Small intestine (tissue), 7 donors: ENCODE measurements around the gene ATOH1. TPM values are rescaled to one million over a fixed set of nuclear protein-coding genes. Genes with fewer than 3 reads are reported as not detected.

ENCODE experiments used
- DNase-seq, 2 donors: peaks; one replicate each; pipeline versions ENCODE4 v3.0.0 to v3.0.0-alpha.2; 2013
- FAIRE-seq: peaks from 2 replicates; lab custom pipeline; 2012; peaks lifted over from hg19 to GRCh38; lab: Jason Lieb, UNC
- H3K27ac ChIP-seq, 3 donors: one replicate each; pipeline ENCODE4 v1.5.1; 2013; ENCODE audit warnings: low read length in 2 of 3, mild to moderate bottlenecking in 2 of 3, control low read depth in 1 of 3, inconsistent platforms in 1 of 3, low read depth in 1 of 3, moderate library complexity in 1 of 3
- H3K27me3 ChIP-seq, 3 donors: one replicate each; pipeline ENCODE4 v1.6.1; 2013; ENCODE audit warnings: low read length in 3 of 3, inconsistent platforms in 1 of 3; ENCODE audit not compliant: control insufficient read depth in 3 of 3, insufficient read depth in 3 of 3
- H3K36me3 ChIP-seq, 3 donors: one replicate each; pipeline ENCODE4 v1.6.1; 2013; ENCODE audit warnings: low read length in 3 of 3, inconsistent platforms in 1 of 3, low read depth in 1 of 3, mild to moderate bottlenecking in 1 of 3, moderate library complexity in 1 of 3; ENCODE audit not compliant: control insufficient read depth in 3 of 3, insufficient read depth in 2 of 3
- H3K4me1 ChIP-seq, 3 donors: one replicate each; pipeline ENCODE4 v1.6.1; 2013; ENCODE audit warnings: low read length in 2 of 3, inconsistent platforms in 1 of 3, low read depth in 1 of 3, mild to moderate bottlenecking in 1 of 3, moderate library complexity in 1 of 3; ENCODE audit not compliant: control insufficient read depth in 3 of 3, insufficient read depth in 2 of 3
- H3K4me3 ChIP-seq, 3 donors: one replicate each; pipeline ENCODE4 v1.5.1; 2013; ENCODE audit warnings: low read length in 3 of 3, control low read depth in 1 of 3, inconsistent platforms in 1 of 3, low read depth in 1 of 3, mild to moderate bottlenecking in 1 of 3, moderate library complexity in 1 of 3
- H3K9me3 ChIP-seq, 2 donors: one replicate each; pipeline ENCODE4 v1.6.1; 2013; ENCODE audit warnings: low read depth in 1 of 2, low read length in 1 of 2; ENCODE audit not compliant: control insufficient read depth in 2 of 2, insufficient read depth in 1 of 2
- WGBS, 3 donors: extraction: QIAGEN DNeasy Blood & Tissue Kit; methylation state at CpG; one replicate each; pipeline ENCODE4 v1.1.7; 2013; 5-methylcytosine and 5-hydroxymethylcytosine counted together
- polyA plus RNA-seq, 4 donors: library from polyadenylated mRNA; stranded (reverse) in 3 of 4; unstranded in 1 of 4; fragments of 200-250 nt in 3 of 4; fragments of 120-200 nt in 1 of 4; gene quantifications; one replicate each; pipeline versions ENCODE4 v1.2.1 to v1.2.3, GENCODE V29; 2013
- donor health status: healthy with polysubstance abuse.
- donor health status: control.
- donor health status: control.
- donor health status: Bipolar disorder and iron deficiency.
- donor health status: healthy.

The ATOH1 gene
- polyA plus RNA-seq, 4 donors = 8.9 to 47.8 (median 19.4) TPM

GRCh38 chr4:93878566-93878965, 50.0 kb downstream of the ATOH1 start:
- H3K27me3 ChIP-seq = no peaks in the 10 kb centered on the region
- WGBS, 3 donors = 57 to 61% (median 61%) methylated on average over 1 of the region's 1 CpG
- no peaks in the 10 kb centered on the region for H3K9me3 ChIP-seq
- H3K36me3 ChIP-seq = no peaks in the 10 kb centered on the region
- FAIRE-seq (no peak), DNase-seq (peak in 1 of 2 donors; percentile 13)
- H3K4me3 ChIP-seq = no peak overlapping the region
- H3K27ac ChIP-seq = no peak overlapping the region
- H3K4me1 ChIP-seq = peaks cover 0 to 2% (median 0%) of the 10 kb centered on the region in 3 donors

- H3K27ac ChIP-seq = no peak overlapping the region
- DNase-seq (no peak), FAIRE-seq (no peak)
- no peaks in the 10 kb centered on the region for H3K36me3 ChIP-seq
- peaks cover 0 to 2% (median 0%) of the 10 kb centered on the region in 3 donors for H3K4me1 ChIP-seq
- WGBS, 3 donors = 85 to 92% (median 86%) methylated on average over 4 of the region's 4 CpGs
- H3K4me3 ChIP-seq = no peak overlapping the region
- no peaks in the 10 kb centered on the region for H3K9me3 ChIP-seq
- no peaks in the 10 kb centered on the region for H3K27me3 ChIP-seq
Observed at GRCh38 chr4:93879919-93880318, 51.4 kb downstream of the ATOH1 start.
